Measurements from ENCODE around the gene INVS. TPM values are rescaled to one million over a fixed set of nuclear protein-coding genes. Genes with fewer than 3 reads are reported as not detected.

Gene INVS
- total and polyA plus RNA-seq, 2 of the 4 experiments (the other 2 are of a cell fraction), result 9.2 to 33.5 TPM

- no peak overlapping the region for H3K14ac ChIP-seq (replicated peaks; ENCODE audit: low read depth, low read length)
- no peak overlapping the region for H4K8ac ChIP-seq (ENCODE audit: low read depth in 2 of 2, low read length in 2 of 2)
- 0 out of 4 replicates have a peak, but pooled peaks cover 0 to 1% of the 10 kb centered on the region in 2 experiments for H3K79me1 ChIP-seq (ENCODE audit: low read depth in 1 of 2, low read length in 2 of 2)
- H3K4me3 ChIP-seq (ENCODE audit: insufficient read depth, low read depth, low read length), result no peak overlapping the region
- no peak overlapping the region for H4K5ac ChIP-seq (ENCODE audit: low read depth, low read length)
- peaks cover 2% of the 10 kb centered on the region; the same call in 1 of the 2 replicates for H3K4me1 ChIP-seq (ENCODE audit: control insufficient read depth, insufficient read depth, low read length)
- no peak overlapping the region for H3K4ac ChIP-seq (ENCODE audit: low read depth, low read length)
- H4K91ac ChIP-seq (ENCODE audit: insufficient read depth, low read depth, low read length), result no peak overlapping the region
- H3K9me1 ChIP-seq (ENCODE audit: insufficient read depth, low read length), result no peaks in the 10 kb centered on the region
- ChIA-PET POLR2A (ENCODE audit: unreplicated experiment) (no interaction called here), CTCF (interaction anchor here (1.1 kb wide), 1 partner anchor 9 kb away, joined by 3 read pairs; no protein-coding TSS in a partner anchor)
- WGBS, 2 experiments (ENCODE audit: extremely low coverage in 2 of 2, insufficient read length in 1 of 2), result no CpG with 5 or more reads among the region's 4 CpGs
- H3K36me3 ChIP-seq (ENCODE audit: control insufficient read depth, insufficient read depth, low read length), result peaks cover 14% of the 10 kb centered on the region
- no peak overlapping the region for H3K9ac ChIP-seq (ENCODE audit: low read depth, low read length)
- H3K23ac ChIP-seq (ENCODE audit: low read depth, low read length), result no peak overlapping the region
- TF ChIP-seq CHD1 (IDR thresholded peaks at IDR 0.05; ENCODE audit: low read depth, low read length) (no peak), RAD21 (IDR thresholded peaks at IDR 0.05; ENCODE audit: low read length) (no peak), POLR2A (IDR thresholded peaks at IDR 0.05; ENCODE audit: low read depth, low read length) (no peak), MXI1 (IDR thresholded peaks at IDR 0.05; ENCODE audit: borderline replicate concordance, low read depth, low read length) (no peak), ELK1 (IDR thresholded peaks at IDR 0.05; ENCODE audit: borderline replicate concordance, low read depth, low read length) (no peak), BHLHE40 (IDR thresholded peaks at IDR 0.05; ENCODE audit: low read depth, low read length) (no peak), USF2 (IDR thresholded peaks at IDR 0.05; ENCODE audit: low read depth, low read length) (no peak), FOS (IDR thresholded peaks at IDR 0.05; ENCODE audit: low read depth, low read length) (no peak), RFX5 (IDR thresholded peaks at IDR 0.05; ENCODE audit: low read depth, low read length) (no peak), MAZ (IDR thresholded peaks at IDR 0.05; ENCODE audit: borderline replicate concordance, low read depth, low read length) (no peak), MAFK (IDR thresholded peaks at IDR 0.05; ENCODE audit: low read depth, low read length) (no peak), CEBPB (IDR thresholded peaks at IDR 0.05; ENCODE audit: low read depth, low read length) (no peak), RCOR1 (IDR thresholded peaks at IDR 0.05; ENCODE audit: insufficient replicate concordance, low read length) (no peak), SMC3 (IDR thresholded peaks at IDR 0.05; ENCODE audit: low read depth, low read length) (no peak), NFE2L2 (IDR thresholded peaks at IDR 0.05; ENCODE audit: low read depth, low read length) (no peak), CTCF (conservative IDR thresholded peaks at IDR 0.05; ENCODE audit: low read depth, low read length) (no peak)
- in situ Hi-C loops (cut with MboI; ENCODE audit: low sequenced_read_pairs), result no loop called here
- H4K20me1 ChIP-seq (ENCODE audit: insufficient read depth, low read length), result no peaks in the 10 kb centered on the region
- BruUV-seq (replicated peaks), result no TSS peak
- no peak overlapping the region for H2AK5ac ChIP-seq (ENCODE audit: low read depth, low read length)
- no peak overlapping the region for H2AFZ ChIP-seq (replicated peaks; ENCODE audit: low read length, poor library complexity)
- dilution Hi-C loops (cut with HindIII; ENCODE audit: low sequenced_read_pairs, unreplicated experiment), result no loop called here
- no peak overlapping the region for H2BK15ac ChIP-seq (ENCODE audit: low read depth, low read length)
- H3K18ac ChIP-seq (ENCODE audit: low read depth, low read length), result no peak overlapping the region
- DNase-seq, result no peak
- H3K27ac ChIP-seq (ENCODE audit: insufficient read depth, low read length), result no peak overlapping the region
- H2AK9ac ChIP-seq (replicated peaks; ENCODE audit: low read depth, low read length, poor library complexity), result no peak overlapping the region
- no peak overlapping the region for H2BK20ac ChIP-seq (ENCODE audit: low read depth, low read length)
- H3K56ac ChIP-seq (ENCODE audit: extremely low read depth, insufficient read depth, low read length), result no peak overlapping the region
- no peak for ATAC-seq (ENCODE audit: low read depth)
- no peak overlapping the region for H2BK120ac ChIP-seq (ENCODE audit: low read depth, low read length)
- H2BK5ac ChIP-seq (ENCODE audit: low read depth, low read length, poor library complexity, severe bottlenecking), result no peak overlapping the region
- intact Hi-C loops (cut with micrococcal nuclease), result no loop called here
- H3K9me3 ChIP-seq (ENCODE audit: control insufficient read depth, insufficient read depth, low read length), result no peaks in the 10 kb centered on the region
- H3K27me3 ChIP-seq (ENCODE audit: control insufficient read depth, insufficient read depth, low read length), result no peaks in the 10 kb centered on the region
- no peak overlapping the region for H3K4me2 ChIP-seq (ENCODE audit: low read depth, low read length)
These were observed 183.3 kb downstream of the INVS start for GRCh38 chr9:100282388-100282719.
